OCI-LY7 (cell line): Measurements from ENCODE around the gene AKAP7.

Experiments used
- EZH2phosphoT487 ChIP-seq: fragments of 200-600 bp; sonication (generic); IDR thresholded peaks from 2 replicates; pipeline ENCODE4 v1.6.1; 2018; ENCODE audit warnings: low read depth, borderline replicate concordance, mild to moderate bottlenecking, mixed run types, antibody characterized with exemption, low read length, moderate library complexity, mixed read lengths
- TF ChIP-seq, protein P1 (sequence below): fragments of 200-600 bp; sonication (generic); conservative IDR thresholded peaks from 2 replicates; pipeline ENCODE4 v1.5.1; 2014; ENCODE audit warnings: mild to moderate bottlenecking, antibody characterized with exemption, low read length, moderate library complexity, mixed read lengths

DNA sequence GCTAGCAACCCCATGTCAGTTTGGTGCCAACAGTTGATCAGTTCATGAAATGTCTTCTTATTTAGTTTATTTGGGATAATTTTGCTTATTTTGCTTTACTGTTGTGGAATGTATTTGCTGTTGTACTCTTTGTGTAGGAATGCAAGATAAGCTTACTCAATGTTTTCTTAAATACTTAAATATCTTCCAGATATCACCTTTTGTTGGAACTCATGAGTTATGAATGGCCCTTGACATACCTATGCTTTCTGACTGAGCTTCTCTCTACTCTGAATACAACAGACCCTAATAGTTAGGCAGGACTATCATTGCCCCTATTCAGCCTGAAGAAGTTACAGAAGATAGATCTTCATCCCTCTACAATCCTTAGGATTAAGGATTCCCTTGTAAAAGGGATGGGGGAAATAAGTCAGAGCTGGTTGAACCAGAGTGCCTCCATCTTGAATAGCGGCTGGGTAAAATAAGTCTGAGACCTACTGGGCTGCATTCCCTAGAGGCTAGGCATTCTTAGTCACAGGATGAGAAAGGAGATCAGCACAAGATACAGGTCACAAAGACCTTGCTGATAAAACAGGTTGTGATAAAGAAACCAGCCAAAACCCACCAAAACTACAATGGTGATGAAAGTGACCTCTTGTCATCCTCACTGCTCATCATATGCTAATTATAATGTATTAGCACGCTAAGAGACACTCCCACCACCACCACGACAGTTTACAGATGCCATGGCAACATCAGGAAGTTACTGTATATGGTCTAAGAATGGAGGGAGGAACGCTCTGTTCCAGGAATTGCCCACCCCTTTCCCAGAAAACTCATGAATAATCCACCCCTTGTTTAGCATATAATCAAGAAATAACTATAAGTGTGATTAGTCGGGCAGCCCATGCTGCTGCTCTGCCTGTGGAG lies 196.9 kb downstream of the AKAP7 start:
- TF ChIP-seq, protein P1, sequence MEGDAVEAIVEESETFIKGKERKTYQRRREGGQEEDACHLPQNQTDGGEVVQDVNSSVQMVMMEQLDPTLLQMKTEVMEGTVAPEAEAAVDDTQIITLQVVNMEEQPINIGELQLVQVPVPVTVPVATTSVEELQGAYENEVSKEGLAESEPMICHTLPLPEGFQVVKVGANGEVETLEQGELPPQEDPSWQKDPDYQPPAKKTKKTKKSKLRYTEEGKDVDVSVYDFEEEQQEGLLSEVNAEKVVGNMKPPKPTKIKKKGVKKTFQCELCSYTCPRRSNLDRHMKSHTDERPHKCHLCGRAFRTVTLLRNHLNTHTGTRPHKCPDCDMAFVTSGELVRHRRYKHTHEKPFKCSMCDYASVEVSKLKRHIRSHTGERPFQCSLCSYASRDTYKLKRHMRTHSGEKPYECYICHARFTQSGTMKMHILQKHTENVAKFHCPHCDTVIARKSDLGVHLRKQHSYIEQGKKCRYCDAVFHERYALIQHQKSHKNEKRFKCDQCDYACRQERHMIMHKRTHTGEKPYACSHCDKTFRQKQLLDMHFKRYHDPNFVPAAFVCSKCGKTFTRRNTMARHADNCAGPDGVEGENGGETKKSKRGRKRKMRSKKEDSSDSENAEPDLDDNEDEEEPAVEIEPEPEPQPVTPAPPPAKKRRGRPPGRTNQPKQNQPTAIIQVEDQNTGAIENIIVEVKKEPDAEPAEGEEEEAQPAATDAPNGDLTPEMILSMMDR = no peak
- no peak for TF ChIP-seq EZH2phosphoT487
